ENCODE measurements around the gene STAT6.

STAT6 gene

DNA sequence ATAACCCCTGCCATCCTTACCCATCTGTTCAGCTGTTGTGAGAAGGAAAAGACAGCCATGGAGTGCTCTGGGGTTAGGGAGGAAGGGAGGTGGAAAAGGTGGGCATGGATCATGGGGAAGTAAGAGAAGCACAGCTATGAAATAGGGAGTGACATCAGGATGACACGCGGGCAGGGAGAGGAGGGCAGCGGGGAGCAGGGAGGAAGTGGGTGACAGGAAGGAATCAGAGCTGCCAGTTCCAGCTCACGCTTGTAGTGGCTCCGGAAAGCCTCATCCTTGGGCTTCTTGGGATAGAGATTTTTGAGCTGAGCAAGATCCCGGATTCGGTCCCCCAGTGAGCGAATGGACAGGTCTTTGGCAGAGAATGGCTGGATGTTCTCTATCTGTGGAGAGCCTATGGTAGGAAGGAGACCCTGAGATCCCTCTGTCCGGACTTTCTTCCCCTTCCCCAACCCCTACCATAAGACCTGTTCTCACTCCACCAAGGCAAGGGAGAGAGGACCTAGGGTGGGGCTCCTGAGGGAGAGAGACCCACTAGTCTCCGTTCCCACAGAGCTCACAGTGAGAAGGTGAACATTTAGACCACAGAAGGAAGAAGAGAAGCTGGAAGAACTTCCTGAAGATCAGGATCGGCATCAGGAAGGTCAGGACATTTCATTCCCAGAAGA lies 12.0 kb downstream of the STAT6 start:
- DNase-seq, result no peak

DNA sequence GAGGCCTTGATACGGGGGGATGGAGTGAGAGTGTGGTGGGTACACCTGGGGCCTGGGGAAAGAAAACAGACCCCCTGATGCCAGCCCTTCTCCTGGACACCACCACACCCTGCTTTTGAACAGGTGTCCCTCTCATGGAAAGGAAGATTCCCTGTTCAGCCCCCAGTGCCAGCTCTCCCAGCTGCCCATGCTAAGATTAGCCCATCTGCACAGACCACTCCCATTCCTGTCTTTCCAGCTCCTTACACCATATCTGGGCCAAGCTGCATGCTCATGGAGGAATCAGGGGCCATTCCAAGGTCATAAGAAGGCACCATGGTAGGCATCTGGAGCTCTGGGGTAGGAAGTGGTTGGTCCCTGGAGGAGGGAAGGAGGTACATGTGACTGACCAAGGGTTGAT lies 12.6 kb downstream of the STAT6 start:
- no peak for DNase-seq

DNA sequence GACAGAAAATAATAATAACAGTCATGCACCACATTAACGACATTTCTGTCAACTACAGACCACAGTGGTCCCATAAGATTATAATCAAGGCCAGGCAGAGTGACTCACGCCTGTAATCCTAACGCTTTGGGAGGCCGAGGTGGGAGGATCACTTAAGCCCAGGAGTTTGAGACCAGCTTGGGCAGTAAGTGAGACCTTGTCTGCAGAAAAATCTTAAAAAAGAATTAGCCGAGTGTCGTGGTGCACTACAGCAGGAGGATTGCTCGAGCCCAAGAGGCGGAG lies 13.7 kb downstream of the STAT6 start:
- DNase-seq, result no peak

DNA sequence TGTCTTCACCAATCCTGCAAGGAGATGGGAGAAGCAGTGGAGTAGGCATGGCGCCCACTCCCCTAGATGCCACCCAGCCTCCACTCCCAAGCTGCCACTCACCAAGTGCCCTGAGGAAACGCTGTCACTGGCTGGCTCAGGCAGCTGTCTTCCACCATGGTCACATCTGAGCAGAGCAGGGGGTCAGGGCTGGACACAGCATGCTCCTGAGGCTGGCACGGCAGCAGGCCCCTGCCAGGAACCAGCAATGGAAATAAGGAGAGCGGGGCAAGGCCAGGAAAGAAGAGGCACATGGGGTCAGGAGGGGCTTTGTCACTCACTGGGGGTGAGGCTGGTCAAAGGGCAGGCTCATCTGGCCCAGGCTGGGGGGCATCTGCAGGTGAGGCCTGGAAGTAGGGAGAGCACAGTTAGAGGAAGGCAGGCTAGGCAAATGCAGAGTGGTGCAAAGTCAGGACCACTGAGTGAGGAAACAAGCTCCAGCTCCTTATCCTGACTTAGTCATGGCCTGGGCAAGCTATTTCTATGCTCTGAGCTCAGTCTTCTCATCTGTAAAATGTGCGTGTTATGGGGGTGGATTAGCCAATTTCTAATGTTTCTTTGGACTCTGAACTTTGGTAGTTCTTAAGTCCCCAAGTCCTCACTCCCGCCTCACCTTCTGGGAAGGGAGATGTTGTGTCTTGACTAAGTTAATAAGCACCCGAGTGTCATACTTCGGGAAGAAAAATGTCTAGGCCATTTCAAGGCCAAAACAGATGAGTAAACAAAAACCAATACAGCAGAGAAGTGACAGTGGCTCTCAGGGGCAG lies 14.2 kb downstream of the STAT6 start:
- no peak for DNase-seq

DNA sequence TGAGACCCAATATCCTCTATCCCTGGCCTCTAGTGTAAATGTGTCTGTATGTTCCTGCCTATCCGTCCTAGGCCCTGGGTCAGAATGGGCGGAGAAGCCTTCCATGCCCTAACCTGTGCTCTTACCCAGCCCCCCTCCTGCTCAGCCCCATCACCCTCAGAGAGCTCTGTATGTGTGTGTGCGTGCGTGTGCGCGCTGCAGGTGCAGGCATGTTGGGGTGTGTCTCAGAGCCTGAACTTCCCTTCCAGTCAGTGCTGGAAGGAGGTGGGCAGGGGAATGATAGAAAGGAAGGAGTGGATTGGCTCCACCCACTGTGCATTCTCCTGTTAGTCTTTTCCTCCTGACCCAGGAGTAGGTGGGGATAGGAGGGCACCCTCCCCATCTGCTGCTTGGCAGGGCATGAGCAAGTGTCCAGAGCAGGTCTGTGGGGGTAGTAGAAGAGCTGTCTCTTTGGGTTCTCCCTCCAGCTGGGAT lies 15.0 kb downstream of the STAT6 start:
- DNase-seq, result no peak

DNA sequence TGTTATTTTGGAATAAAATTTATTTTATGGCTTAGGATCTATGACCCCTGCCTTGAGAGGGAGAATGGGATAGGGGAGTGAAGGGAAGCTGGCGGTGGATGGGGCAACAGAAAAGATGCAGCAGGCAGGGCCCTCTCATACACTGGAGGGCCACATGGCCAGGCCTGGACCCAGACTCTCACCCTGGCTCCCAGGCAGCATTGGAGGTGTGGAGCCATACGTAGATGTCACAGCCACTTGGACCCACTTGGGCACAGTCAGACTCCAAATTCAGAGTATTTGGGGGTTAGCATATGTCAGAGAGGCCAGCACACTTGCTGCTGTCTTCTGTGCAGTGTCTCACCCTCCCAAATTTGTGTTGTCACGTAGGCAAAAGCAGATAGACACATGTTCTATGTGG lies 15.7 kb downstream of the STAT6 start:
- DNase-seq, result no peak

DNA sequence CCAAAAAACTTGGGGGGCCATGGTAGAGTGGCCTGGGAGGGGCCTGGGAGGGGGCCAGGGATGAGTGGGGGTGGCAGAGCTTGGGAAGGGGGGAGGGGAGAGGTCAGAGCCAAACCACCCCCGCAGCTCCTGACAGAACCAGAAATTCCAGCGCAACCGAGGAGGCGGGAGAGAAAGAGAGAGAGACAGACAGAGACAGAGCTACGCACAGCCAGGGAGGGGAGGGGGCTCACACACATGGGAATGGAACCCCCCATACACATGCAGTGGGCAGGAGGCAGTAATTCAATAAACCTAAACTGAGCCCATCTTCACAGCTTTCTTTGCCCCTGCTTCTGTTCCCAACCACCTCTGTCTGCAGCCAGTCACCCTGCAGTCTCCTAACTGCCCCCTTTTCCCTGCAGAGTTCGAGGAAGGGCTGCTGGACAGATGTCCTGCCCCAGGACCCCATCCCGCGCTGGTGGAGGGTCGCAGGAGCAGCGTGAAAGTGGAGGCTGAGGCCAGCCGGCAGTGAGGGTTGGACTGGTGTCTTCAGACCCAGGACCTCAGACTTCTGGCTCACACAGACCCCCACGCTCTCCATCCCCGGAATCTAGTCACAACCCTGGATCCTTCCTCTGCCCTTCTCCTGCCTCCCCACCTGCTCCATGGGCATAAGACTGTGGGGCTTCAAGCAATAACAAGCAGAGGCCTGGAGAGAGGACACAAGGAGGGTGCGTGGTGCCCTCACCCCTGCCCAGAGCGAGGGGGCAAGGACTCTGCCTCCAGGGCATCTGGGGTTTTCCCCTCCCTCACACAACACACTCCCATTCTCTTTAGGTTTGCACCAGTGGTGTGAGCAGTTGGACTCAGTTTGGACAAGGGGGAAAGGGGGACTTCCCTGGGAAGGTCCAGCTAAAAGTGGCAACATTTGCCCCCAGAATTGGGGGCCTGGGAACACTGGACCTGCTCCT lies 16.7 kb downstream of the STAT6 start:
- DNase-seq, result no peak

DNA sequence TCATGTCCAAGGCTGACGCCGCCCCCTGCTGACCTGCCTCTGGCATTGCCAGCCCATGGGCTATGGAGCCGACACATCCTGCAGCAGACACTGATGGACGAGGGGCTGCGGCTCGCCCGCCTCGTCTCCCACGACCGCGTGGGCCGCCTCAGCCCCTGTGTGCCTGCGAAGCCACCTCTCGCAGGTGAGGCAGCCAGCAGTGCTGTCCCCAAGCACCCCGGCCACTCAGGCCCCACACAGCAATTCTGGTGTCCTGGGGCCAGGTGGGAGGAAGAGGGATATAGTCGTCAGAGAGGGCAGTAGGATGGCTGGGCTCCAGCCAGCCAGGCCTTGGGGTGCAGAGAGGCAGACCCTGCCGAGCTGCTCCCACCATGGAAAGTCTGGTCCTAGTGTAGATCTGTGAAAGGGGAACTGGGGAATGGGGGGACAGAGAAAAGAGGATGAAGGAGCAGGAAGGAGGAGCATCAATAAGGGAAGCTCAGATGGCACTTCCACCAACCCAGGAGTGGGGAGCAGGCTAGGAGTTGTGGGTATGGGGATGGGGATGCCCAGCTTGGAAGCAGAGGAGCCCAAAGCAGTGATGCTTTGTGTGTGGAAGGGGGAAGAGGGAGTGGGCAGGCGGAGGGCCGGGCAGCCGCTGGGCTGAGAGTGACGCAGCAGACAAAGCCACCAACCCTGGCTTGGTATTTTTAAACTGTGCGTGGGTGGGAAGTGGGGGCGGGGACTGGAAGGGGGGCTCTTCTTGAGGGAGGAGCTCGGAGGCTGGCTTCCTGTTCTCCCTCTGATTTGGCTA lies 17.6 kb downstream of the STAT6 start:
- DNase-seq, result peak; percentile 79

DNA sequence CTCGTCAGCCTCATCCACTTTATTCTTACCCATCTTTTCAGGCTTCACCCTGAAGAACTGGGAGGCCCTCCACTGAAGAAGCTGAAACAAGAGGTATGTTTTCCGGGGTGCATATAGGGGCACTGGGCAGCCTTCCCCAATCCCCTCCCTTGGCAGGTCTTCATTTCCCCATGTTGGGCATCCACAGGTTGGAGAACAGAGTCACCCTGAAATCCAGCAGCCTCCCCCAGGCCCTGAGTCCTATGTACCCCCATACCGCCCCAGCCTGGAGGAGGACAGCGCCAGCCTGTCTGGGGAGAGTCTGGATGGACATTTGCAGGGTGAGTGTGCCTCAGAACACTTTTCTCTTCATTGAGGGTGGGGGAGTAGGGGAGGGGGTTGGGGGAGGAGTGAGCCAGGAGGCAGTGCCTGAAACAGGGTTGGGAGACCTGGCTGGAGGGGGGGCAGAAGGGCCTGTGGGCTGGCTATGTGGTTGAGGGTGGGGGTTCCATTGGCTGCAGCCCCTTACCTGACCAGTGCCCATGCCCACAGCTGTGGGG lies 18.2 kb downstream of the STAT6 start:
- DNase-seq, result no peak

DNA sequence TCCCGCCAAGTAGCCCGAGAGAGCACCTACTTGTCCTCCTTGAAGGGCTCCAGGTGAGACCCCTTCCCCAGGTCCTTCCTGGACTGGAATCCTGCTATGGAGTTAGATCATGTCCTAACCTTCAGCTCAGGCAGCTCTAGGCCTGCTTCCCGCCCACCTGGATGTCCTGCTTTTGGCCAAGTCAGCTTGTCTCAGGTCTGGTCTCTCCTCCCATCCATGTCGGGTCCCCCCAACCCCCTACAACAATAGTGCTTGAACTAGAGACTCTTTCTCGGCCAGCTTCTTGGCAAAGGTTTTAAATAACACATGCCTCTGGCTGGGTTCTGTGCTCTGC lies 18.7 kb downstream of the STAT6 start:
- no peak for DNase-seq

DNA sequence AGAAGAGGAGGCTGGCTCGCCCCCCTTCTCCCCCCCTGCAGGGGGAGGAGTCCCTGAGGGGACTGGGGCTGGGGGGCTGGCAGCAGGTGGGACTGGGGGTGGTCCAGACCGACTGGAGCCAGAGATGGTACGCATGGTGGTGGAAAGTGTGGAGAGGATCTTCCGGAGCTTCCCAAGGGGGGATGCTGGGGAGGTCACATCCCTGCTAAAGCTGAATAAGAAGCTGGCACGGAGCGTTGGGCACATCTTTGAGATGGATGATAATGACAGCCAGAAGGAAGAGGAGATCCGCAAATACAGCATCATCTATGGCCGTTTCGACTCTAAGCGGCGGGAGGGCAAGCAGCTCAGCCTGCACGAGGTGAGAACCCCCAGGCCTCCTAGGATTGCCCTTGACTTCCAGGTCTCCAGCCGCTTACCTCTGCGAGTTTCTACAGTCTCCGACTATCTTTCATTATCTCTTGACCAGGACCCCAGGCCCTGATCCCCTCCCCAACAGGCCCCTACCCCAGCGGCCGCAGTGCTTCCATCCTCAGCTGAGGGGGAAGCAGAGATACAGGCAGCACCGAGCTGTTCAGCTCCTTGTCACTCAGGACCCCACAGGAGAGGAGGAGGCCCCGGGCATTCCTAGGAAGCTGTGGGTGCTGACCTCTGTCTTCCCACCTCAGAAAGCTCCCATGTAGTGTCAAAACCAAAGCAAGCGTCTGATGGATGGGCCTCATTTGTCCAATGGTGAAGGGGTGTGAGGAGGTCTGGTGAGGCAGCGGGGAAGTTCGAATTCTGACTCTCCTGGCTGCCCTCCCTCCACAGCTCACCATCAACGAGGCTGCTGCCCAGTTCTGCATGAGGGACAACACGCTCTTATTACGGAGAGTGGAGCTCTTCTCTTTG lies 19.3 kb downstream of the STAT6 start:
- DNase-seq, result no peak

DNA sequence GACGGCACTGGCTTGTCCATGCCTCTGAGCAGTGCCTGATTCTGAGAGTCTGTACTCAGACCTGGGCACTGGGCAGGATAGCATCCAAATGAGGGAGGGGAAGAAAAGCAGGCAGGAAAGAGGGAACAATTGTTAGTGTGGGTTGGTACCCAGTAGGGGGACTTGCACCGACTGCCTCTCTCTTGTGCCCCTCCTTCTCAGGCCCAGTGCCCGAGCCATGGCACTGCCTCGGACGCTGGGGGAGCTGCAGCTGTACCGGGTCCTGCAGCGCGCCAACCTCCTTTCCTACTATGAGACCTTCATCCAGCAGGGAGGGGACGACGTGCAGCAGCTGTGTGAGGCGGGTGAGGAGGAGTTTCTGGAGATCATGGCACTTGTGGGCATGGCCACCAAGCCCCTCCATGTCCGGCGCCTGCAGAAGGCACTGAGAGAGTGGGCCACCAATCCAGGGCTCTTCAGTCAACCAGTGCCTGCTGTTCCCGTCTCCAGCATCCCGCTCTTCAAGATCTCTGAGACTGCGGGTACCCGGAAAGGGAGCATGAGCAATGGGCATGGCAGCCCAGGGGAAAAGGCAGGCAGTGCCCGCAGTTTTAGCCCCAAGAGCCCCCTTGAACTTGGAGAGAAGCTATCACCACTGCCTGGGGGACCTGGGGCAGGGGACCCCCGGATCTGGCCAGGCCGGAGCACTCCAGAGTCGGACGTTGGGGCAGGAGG lies 20.1 kb downstream of the STAT6 start:
- DNase-seq, result no peak

DNA sequence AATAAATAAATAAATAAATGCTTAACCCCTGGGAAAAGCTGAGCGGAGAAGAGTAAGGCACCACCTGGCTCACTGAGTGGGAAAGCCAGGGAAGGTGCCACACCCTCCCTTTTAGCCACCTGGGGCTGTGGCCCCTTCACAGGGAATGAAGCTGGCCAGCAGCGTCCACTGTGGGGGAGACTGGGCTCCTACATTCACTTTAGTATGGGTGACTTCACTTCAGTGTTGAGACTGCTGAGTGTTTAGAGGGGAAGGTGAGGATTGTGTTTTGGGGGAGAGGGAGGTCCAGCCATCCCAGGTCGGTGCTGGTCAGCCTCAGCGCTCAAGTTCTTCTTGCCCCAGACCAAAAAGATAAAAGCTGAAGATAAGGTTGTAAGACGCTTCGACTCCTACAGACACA lies 20.7 kb downstream of the STAT6 start:
- no peak for DNase-seq

DNA sequence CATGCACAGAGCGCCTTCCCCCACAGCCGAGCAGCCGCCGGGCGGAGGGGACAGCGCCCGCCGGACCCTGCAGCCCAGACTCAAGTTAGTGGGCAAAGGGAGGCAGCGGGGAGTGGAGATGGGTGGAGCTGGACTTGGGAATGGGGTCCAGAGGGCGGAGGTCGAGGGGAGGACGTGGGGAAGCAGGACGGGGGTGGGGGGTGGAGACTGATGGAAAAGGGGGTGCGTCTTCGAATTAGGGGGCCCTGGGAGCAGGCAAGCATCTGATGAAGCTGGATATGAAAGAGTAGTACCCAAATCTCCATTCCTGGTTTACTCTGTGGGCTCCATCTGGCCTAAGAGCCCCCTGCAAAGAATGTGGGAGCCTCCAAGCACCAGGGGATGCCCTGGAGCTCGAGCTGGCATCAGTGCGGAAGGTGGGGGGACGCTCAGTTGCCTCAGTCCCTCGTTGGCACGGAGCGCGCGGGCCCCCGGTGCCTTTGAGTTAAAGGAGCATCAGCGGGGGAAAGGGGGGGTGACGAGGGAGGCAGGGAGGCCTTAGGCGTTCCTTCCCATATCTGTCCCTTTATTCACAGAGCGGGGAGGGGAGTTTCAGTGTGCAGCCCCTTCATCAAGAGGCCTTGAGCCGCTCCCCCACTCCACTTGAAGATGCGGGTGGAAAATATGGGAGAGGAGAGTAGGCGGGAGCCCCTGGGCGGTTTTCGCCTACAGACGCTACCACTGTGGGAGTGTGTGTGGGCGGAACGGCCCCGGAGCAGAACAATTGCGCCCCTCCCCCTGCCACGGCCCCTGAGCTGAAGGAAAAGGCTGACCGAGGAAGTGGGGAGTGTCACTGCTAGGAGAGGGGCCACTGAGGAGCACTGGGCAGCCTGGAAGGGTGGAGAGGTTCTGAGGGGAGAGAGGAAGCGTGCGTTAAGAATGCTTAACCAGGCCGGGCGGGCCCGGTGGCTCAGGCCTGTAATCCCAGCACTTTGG lies 21.6 kb downstream of the STAT6 start:
- peak; percentile 75 for DNase-seq

DNA sequence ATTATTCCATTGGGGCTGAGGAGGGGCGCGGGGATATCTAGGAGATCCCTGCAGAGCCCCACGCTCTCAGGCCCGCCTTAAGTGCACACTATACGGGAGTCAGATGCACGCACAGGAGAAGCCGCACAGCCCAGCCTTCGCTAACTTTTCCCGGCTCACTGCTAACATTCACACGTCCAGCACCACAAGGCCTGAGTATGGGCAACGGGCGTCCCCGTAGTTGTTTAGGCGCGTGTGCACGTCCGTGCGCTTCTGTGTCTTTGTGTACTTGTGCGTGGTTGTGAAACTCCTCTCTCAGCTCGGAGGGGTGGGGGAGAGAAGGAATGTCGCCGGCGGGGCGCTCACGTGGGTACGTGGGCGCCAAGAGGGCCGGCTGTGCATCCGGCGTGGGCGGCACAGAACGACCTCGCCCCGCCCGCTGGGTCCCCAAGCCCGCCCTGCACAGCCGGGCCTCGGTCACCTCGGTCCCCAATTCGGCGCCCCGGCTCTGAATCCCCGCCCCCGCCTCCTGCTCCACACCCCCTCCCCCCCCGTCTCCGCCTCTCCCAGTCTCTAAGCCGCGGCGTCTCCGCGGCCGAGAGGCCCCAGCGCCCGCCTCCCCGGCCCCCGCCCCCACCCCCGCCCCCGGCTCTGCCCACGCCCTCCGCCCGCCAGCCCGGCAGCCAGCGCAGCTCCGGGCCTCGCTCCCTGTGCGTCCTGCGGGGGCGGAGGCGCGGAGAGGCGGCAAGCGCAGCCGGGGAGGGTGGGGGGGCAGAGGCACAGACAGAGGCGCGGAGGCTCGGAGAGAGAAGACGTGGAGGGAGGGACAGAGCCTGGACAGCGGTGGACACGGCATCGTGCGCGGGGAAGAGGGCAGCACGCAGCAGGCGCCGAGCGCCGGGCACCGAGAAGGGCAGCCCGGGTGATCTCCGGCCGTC lies 22.6 kb downstream of the STAT6 start, which contains the start of gene NAB2:
TSS of gene NAB2 (plus strand) at position 761 of the 917 bp plus-strand sequence. CDS start 158 bp downstream, outside the sequence.
- peak; percentile 95 for DNase-seq

DNA sequence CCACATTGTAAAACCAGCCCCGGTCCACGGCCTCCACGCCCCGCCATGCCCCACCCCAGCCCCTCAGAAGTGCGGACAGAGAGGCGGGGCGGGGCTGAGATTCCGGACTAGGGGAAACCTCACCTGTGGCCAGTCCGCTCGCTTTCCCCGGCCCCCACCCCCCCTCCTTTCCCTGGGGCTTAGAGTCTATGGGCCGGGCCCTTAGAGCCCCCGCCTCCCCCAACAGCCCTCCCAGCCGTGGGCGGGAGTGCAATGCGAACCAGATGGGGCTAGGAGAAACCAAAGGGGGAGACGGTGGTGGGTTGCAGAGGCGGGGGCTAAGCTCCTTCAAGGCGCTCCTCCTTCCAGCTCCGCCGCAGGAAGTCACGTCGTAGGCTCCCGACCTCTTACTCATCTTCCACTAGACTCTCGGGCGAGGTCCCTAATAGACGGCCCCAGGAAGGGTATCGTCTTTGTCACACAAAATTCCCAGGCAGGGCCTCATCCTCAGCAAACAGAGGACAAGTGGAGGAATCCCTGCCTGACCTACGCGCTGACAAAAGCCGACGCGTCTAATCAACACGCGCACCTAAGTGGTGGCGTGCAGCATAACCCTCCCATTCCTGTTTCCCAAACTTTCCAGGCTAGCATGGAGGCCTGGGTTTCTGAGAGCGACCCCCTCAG lies 23.3 kb downstream of the STAT6 start:
- peak; percentile 98 for DNase-seq

DNA sequence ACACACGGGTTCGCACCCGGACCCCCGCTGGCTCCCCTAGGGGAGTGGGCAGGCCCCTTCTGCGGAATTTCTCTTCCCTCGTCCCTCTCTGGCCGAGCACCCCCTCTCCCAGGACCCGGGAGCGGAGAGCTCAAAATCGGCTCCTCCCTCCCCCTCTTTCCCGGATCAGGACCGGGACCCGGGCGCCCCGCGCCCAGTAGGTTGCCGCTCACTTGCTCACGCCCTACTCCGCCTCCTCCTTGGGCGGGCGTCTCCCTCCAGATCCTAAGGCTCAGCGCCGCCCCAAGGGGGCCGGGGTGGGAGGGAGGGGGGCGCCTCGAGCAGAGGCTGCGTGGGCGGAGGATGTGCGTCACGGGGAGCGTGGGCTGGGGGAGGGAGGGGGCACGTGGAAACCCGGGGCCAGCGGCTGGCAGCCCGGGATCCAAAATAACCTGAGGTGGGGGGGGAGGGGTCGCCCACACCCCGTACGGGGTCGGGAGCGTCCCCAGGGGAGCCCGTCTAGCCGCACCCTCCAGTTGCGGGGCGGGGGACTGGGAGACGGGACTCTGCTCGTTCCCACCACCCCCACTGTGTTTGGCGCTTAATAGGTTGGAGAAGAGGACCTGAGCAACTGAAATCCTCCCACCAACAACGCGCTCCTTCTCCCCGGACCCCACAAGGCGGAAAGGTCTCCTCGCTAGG lies 24.0 kb downstream of the STAT6 start:
- DNase-seq, result peak; percentile 91

Measured in fibroblast of skin of back (primary cell).